ENCODE results near the gene CFAP57. TPM values are rescaled to one million over a fixed set of nuclear protein-coding genes. Genes with fewer than 3 reads are reported as not detected.

Gene CFAP57
- total and polyA plus RNA-seq, 9 of the 15 experiments (the other 6 are each of a cell fraction or from before 2014, with no cell fraction given): 0.04 to 0.22 (median 0.07) TPM; not detected in 3

GRCh38 chr1:43172527-43172972, 420 bp downstream of the CFAP57 start:
- 4% methylated on average over 7 of the region's 20 CpGs for WGBS (ENCODE audit: insufficient coverage, low coverage, missing lambda C conversion rate)
- Histone ChIP-seq H3K4me1 (replicated peaks in 1 of 2; ENCODE audit: control insufficient read depth in 2 of 2, insufficient read depth in 2 of 2, low read length in 2 of 2) (peaks cover 8 to 10% of the 10 kb centered on the region in 2 experiments; a peak in 4 of 5 replicates), H4K20me1 (replicated peaks; ENCODE audit: control insufficient read depth, insufficient read depth, low read length) (no peaks in the 10 kb centered on the region), H3K9ac (ENCODE audit: insufficient read depth in 1 of 2, low read depth in 2 of 2, low read length in 2 of 2) (peak overlapping the region; percentile 84 to 97; a peak in 2 of 4 replicates), H3K9me1 (ENCODE audit: control insufficient read depth, insufficient read depth, low read length) (no peaks in the 10 kb centered on the region), H2AFZ (ENCODE audit: low read depth, low read length) (peak overlapping the region; percentile 90), H3K9me3 (replicated peaks; ENCODE audit: control insufficient read depth, insufficient read depth, low read depth, low read length) (no peaks in the 10 kb centered on the region; the same call in 1 of the 2 replicates), H3K79me2 (ENCODE audit: control insufficient read depth, insufficient read depth, low read length) (peaks cover 26% of the 10 kb centered on the region), H3K27me3 (ENCODE audit: control insufficient read depth in 2 of 2, insufficient read depth in 2 of 2, low read length in 2 of 2) (peaks cover 9 to 15% of the 10 kb centered on the region in 2 experiments; a peak in 3 of 5 replicates), H3K4me3 (peak overlapping the region; percentile 83), H3K36me3 (ENCODE audit: control insufficient read depth, insufficient read depth, low read length) (peaks cover 34% of the 10 kb centered on the region), H3K27ac (ENCODE audit: extremely low read depth, low read depth, low read length) (no peak overlapping the region; the same call in 2 of the 3 replicates), H3K4me2 (ENCODE audit: insufficient read depth, low read length) (peak overlapping the region; percentile 98)
- no TSS peak for BruUV-seq (replicated peaks)
- ChIA-PET POLR2A (interaction anchor here (0.7 to 2.6 kb wide), 7 partner anchors 8 to 224 kb away, joined by 3 to 21 read pairs (median 5); no protein-coding TSS in a partner anchor), CTCF (ENCODE audit: low intra/inter-chr PET ratio) (no interaction called here)
- in situ Hi-C loops (cut with MboI) (no loop called here), intact Hi-C loops (cut with micrococcal nuclease) (no loop called here)
- no peak for FAIRE-seq
- ATAC-seq: peak; percentile 93
- peak; percentile 91 to 98 (median 98) for DNase-seq (ENCODE audit: extremely low read depth in 1 of 4, low spot score in 3 of 4)
- TF ChIP-seq PCBP2 (IDR thresholded peaks at IDR 0.05; ENCODE audit: low read depth, low read length, poor library complexity, severe bottlenecking): no peak
- no peak for TF ChIP-seq ZNF785 (CRISPR knock-in tag; IDR thresholded peaks at IDR 0.05)
- no peak for TF ChIP-seq BDP1 (IDR thresholded peaks at IDR 0.05; ENCODE audit: insufficient read depth, insufficient read length)
- TF ChIP-seq MIER1 (IDR thresholded peaks at IDR 0.05; ENCODE audit: low read depth): 0 out of 2 replicates have a peak, but pooled peaks have one; percentile 60
- no peak for TF ChIP-seq SMAD1 (IDR thresholded peaks at IDR 0.05; ENCODE audit: low read depth, low read length, partially characterized antibody)
- TF ChIP-seq FOXP1 (CRISPR knock-in tag; IDR thresholded peaks at IDR 0.05): peak; percentile 97
- TF ChIP-seq ZNF24 (IDR thresholded peaks at IDR 0.05): 0 out of 2 replicates have a peak, but pooled peaks have one; percentile 28
- no peak for TF ChIP-seq TFAM (CRISPR knock-in tag; conservative IDR thresholded peaks at IDR 0.05)
- no peak for TF ChIP-seq POLR2AphosphoS2 (IDR thresholded peaks at IDR 0.05; ENCODE audit: low read length)
- peak; percentile 59; the same call in 1 of the 2 replicates for TF ChIP-seq FOXK1 (CRISPR knock-in tag; IDR thresholded peaks at IDR 0.05; ENCODE audit: borderline replicate concordance)
- no peak for TF ChIP-seq CTBP1 (IDR thresholded peaks at IDR 0.05; ENCODE audit: borderline replicate concordance)
- no peak for TF ChIP-seq GTF2A2 (tag; IDR thresholded peaks at IDR 0.05)
- no peak for TF ChIP-seq ZNF780A (CRISPR knock-in tag; IDR thresholded peaks at IDR 0.05)
- no peak for TF ChIP-seq ZZZ3 (IDR thresholded peaks at IDR 0.05)
- no peak for TF ChIP-seq NFE2 (IDR thresholded peaks at IDR 0.05; ENCODE audit: low read depth)
- TF ChIP-seq DPF2 (IDR thresholded peaks at IDR 0.05): peak; percentile 54; the same call in 1 of the 2 replicates
- no peak for TF ChIP-seq ZNF324 (CRISPR knock-in tag; IDR thresholded peaks at IDR 0.05)
- TF ChIP-seq SIN3A (IDR thresholded peaks at IDR 0.05; ENCODE audit: borderline replicate concordance in 2 of 2, control insufficient read depth in 1 of 2, low read depth in 2 of 2, low read length in 2 of 2): 0 out of 4 replicates have a peak, but pooled peaks of 1 of the 2 experiments have one; percentile 62
- no peak for TF ChIP-seq SIRT6 (IDR thresholded peaks at IDR 0.05; ENCODE audit: low read depth, low read length)
- no peak for TF ChIP-seq FOXJ3 (CRISPR knock-in tag; IDR thresholded peaks at IDR 0.05)
- no peak for TF ChIP-seq FIP1L1 (IDR thresholded peaks at IDR 0.05; ENCODE audit: low read depth, low read length, poor library complexity, severe bottlenecking)
- TF ChIP-seq CHCHD3 (CRISPR knock-in tag; IDR thresholded peaks at IDR 0.05): no peak
- peak; percentile 89 for TF ChIP-seq PRDM10 (IDR thresholded peaks at IDR 0.05; ENCODE audit: partially characterized antibody)

Data from K562 (cell line).